Adrenal gland (tissue), 12 donors: ENCODE results near the gene CAMSAP1. TPM values are rescaled to one million over a fixed set of nuclear protein-coding genes. Genes with fewer than 3 reads are reported as not detected.

Experiments
- DNase-seq, 7 donors: peaks; one replicate each; pipeline ENCODE4 v3.0.0-alpha.2; 2019 to 2020
- H3K27ac ChIP-seq, 5 donors: fragments of 200-600 bp; sonication (generic) in 4 of 5; 1 replicate in 3 of 5; 2 replicates in 2 of 5; pipeline versions ENCODE4 v1.5.1 to v1.8.0; 2016 to 2020; ENCODE audit warnings: mild to moderate bottlenecking in 1 of 5
- H3K27me3 ChIP-seq: fragments of 200-600 bp; 2 replicates; pipeline ENCODE4 v1.8.0; 2021
- H3K36me3 ChIP-seq, 2 donors: fragments of 200-600 bp; replicated peaks in 1 of 2; 1 replicate in 1 of 2; 2 replicates in 1 of 2; pipeline versions ENCODE4 v1.5.1 to v1.8.0; 2018 to 2022
- H3K4me1 ChIP-seq, 2 donors: fragments of 200-600 bp; replicated peaks in 1 of 2; 1 replicate in 1 of 2; 2 replicates in 1 of 2; pipeline versions ENCODE4 v1.5.1 to v1.8.0; 2018 to 2021
- H3K4me3 ChIP-seq, 4 donors: fragments of 200-600 bp; sonication (generic) in 3 of 4; one replicate each; pipeline ENCODE4 v1.5.1; 2016 to 2018
- H3K9me3 ChIP-seq, 3 donors: fragments of 200-600 bp; sonication (generic) in 1 of 3; replicated peaks in 1 of 3; 1 replicate in 2 of 3; 2 replicates in 1 of 3; pipeline versions ENCODE4 v1.5.1 to v1.8.0; 2016 to 2021
- POLR2A ChIP-seq, 2 donors: fragments of 450-650 bp; IDR thresholded peaks; one replicate each; pipeline ENCODE4 v1.6.1; 2017; ENCODE audit warnings: antibody characterized with exemption in 2 of 2, mild to moderate bottlenecking in 2 of 2, moderate library complexity in 1 of 2
- WGBS, 4 donors: extraction: QIAGEN DNeasy Blood & Tissue Kit in 2 of 4; methylation state at CpG; one replicate each; pipeline versions ENCODE4 v1.1.5 to v1.1.7; 2013 to 2017; 5-methylcytosine and 5-hydroxymethylcytosine counted together
- intact Hi-C, 2 donors: fragments of 100-400 bp; cut with DNase I; formaldehyde crosslinking; loops; one replicate each; pipeline versions ENCODE4 v1.14.1 to v1.15.0; 2022 to 2023
- polyA plus RNA-seq, 3 donors: library from polyadenylated mRNA; stranded (reverse); fragments of 200-250 nt in 2 of 3; fragments of 350-450 nt in 1 of 3; fragmentation: Illumina TruSeq in 1 of 3; extraction: RNeasy Lipid Tissue Mini Kit (QIAGEN cat#74804) in 1 of 3; gene quantifications; one replicate each; pipeline ENCODE4 v1.2.3, GENCODE V29; 2013 to 2014
- total RNA-seq, 9 donors: library from RNA; depleted of rRNA in 4 of 9; stranded (reverse); fragments of >200 nt in 4 of 9; fragments of 120-200 nt in 1 of 9; fragmentation: NEBNext Ultra II Directional in 1 of 9; extraction: Animal tissue kit (Norgen Biotek cat#: 25700) in 1 of 9; gene quantifications; one replicate each; pipeline versions ENCODE4 v1.1.0 to v1.2.4, GENCODE V29; 2013 to 2023
- TF ChIP-seq, protein P1 (sequence below), 6 experiments: fragments of 450-650 bp in 4 of 6; fragments of 200-600 bp in 2 of 6; sonication (generic) in 1 of 6; IDR thresholded peaks; 1 replicate in 5 of 6; 2 replicates in 1 of 6; pipeline versions ENCODE4 v1.5.1 to v1.8.0; 2016 to 2021; ENCODE audit warnings: antibody characterized with exemption in 6 of 6, mild to moderate bottlenecking in 2 of 6, moderate library complexity in 1 of 6
- donor health status: healthy with polysubstance abuse.
- donor health status: Bipolar disorder and iron deficiency.
- donor health status: DM: yes; HTN: yes; CAD: no.
- donor health status: DM: no; HTN: no; CAD: no.
- donor health status: DM: no; HTN: no; CAD: no.
- donor health status: DM: yes; HTN: yes; CAD: no.

Gene CAMSAP1
- total and polyA plus RNA-seq, 12 donors: 4.6 to 108 (median 27.0) TPM

DNA sequence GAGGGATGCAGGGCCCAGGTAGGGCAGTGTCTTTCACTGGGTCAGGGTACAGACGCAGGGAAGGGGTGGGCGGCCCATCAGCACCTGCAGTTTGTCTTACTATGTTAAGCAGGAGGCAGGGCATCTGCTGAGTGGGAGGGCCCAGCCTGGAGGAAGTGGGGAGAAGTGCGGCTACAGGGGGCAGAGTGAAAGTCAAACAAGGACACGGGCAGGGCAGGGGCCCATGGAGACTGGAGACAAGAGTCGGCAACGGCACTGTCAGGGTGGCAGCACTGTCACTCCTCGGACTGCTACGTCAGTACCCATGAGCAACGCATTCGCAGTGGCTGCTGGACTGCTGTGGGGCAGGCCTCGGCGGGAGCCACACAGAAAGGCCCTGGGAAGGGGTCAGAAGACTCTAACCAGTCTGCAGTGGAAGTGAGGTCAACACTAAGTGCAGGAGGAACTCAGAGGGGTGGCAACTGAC lies 19.7 kb downstream of the CAMSAP1 start:
- 29 to 53% (median 44%) methylated on average over 10 to 12 of the region's 12 CpGs for WGBS, 4 donors
- H3K4me1 ChIP-seq: peaks cover 45 to 58% of the 10 kb centered on the region in 2 donors
- intact Hi-C loops: no loop called here

DNA sequence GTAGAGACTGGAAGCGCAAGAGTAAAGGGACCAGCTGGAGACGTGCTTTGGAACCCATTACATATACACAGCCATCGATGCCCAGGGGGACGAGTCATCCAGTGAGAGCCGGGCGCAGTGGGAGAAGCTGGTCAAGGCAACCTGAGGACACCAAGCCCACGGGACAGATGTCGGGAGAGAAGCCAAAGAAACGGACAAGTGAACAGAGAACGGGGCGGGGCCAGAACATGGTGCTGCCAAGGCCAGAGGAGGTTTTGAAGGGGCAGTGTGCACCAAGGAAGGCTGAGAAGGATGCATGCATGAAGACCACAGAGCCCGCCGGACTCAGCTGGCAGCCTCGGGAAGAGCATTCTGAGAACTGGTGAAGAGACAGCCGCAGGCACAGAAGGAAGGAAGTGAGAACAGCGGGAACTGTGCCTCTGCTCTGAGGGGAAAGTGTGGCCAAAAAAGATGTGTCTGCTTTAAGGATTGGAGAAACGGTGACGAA lies 20.3 kb downstream of the CAMSAP1 start:
- Histone ChIP-seq H3K27me3 (no peaks in the 10 kb centered on the region), H3K36me3 (no peaks in the 10 kb centered on the region), H3K4me3 (no peak overlapping the region), H3K27ac (peak overlapping the region in 4 of 5 donors; percentile 58 to 69 (median 62)), H3K9me3 (no peaks in the 10 kb centered on the region), H3K4me1 (peaks cover 45 to 58% of the 10 kb centered on the region in 2 donors)
- DNase-seq: peak; percentile 77 to 96 (median 92)
- intact Hi-C loops: no loop called here
- TF ChIP-seq, protein P1, sequence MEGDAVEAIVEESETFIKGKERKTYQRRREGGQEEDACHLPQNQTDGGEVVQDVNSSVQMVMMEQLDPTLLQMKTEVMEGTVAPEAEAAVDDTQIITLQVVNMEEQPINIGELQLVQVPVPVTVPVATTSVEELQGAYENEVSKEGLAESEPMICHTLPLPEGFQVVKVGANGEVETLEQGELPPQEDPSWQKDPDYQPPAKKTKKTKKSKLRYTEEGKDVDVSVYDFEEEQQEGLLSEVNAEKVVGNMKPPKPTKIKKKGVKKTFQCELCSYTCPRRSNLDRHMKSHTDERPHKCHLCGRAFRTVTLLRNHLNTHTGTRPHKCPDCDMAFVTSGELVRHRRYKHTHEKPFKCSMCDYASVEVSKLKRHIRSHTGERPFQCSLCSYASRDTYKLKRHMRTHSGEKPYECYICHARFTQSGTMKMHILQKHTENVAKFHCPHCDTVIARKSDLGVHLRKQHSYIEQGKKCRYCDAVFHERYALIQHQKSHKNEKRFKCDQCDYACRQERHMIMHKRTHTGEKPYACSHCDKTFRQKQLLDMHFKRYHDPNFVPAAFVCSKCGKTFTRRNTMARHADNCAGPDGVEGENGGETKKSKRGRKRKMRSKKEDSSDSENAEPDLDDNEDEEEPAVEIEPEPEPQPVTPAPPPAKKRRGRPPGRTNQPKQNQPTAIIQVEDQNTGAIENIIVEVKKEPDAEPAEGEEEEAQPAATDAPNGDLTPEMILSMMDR (IDR thresholded peaks at IDR 0.05): no peak
- TF ChIP-seq POLR2A (IDR thresholded peaks at IDR 0.05): peak in 1 of 2 donors; percentile 39
- 22 to 33% (median 30%) methylated on average over 18 of the region's 18 CpGs for WGBS, 4 donors

More for the DNA sequence above, 19.7 kb downstream of the CAMSAP1 start:
- TF ChIP-seq, protein P1 (IDR thresholded peaks at IDR 0.05): peak in 1 of 6 experiments; percentile 7
- TF ChIP-seq POLR2A (IDR thresholded peaks at IDR 0.05): no peak
- Histone ChIP-seq H3K27ac (peak overlapping the region in 4 of 5 donors; percentile 58 to 69 (median 62)), H3K4me3 (no peak overlapping the region), H3K27me3 (no peaks in the 10 kb centered on the region), H3K9me3 (no peaks in the 10 kb centered on the region), H3K36me3 (no peaks in the 10 kb centered on the region)
- DNase-seq: peak in 3 of 7 donors; percentile 44 to 67 (median 64)

DNA sequence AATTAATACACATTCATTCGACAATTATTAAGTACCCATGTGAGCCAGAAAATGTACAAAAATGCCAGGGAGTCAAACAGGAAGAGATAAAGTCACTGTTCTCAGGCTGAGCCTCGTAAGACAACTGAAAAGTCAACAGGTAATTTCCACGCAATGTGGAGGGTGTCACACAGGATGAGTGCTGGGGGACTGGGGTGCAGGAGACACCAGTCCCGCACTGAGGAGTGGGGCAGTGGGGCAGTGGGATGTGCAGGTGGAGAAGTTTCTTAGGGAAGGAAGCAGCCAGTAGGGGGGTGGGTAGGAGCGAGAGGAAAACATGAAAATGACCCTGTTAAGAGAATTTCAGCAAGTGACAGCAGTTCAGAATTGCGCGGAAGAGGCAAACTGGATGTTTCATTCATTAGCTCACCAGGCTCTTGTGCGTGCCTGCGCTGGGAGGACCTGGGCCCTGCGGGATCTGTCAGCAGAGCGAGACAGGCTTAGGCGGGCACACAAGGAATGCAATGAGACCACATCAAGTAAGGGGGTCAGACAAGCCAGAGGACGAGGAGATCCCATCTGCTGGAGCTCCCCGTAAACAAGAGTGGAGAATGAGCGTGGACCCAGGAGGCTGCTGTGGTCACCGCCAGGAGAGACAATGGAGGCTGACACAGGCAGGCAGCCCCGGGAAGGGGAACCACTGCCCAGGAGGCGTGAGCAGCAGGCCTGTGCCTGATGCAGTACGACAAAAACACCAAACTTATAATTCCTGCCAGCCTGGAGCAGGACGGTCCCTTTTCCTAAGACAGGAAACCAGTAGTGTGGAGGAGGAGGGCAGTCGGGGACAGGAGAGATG lies 21.0 kb downstream of the CAMSAP1 start:
- H3K36me3 ChIP-seq: no peaks in the 10 kb centered on the region
- H3K9me3 ChIP-seq: no peaks in the 10 kb centered on the region
- peak in 1 of 7 donors; percentile 46 for DNase-seq
- TF ChIP-seq POLR2A (IDR thresholded peaks at IDR 0.05): no peak
- 80 to 84% (median 82%) methylated on average over 14 to 21 of the region's 21 CpGs for WGBS, 4 donors
- intact Hi-C loops: no loop called here
- no peak overlapping the region for H3K4me3 ChIP-seq
- peaks cover 45 to 58% of the 10 kb centered on the region in 2 donors for H3K4me1 ChIP-seq
- no peaks in the 10 kb centered on the region for H3K27me3 ChIP-seq
- H3K27ac ChIP-seq: peak overlapping the region in 4 of 5 donors; percentile 50 to 69 (median 60)

DNA sequence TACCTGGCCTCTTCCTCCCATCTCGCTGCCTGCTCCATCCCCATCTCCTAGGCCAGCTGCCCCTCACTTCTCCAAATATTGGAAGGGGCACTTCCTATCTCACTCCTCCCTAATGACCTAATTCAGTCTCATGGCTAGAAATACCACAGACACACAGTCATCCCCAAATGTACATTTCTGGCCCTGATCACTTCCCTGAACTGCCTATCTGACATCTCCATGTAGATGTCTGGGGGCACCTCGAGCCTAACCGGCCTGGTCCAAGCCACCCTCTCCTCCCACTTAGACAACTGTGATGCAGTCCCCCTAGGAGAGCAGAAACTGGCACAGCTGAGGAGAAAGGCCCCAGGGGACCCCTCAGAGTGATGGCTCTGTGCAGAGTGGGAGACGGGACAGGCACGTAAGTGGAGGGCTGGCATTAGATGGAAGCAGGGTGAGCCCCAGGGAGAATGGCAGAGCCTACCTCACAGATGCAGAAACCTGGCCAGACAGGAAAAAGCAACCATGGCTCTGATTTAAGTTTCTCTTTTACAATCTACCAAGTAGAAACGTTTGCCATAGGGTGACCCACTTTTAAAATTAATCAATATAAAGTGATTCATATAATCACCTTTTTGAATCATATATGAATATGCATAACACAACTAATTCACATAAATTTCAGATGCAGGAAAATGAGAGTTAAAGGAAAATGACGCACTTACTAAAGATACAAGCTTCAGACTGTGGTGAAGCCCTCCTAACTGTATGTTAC lies 22.1 kb downstream of the CAMSAP1 start:
- peak in 1 of 7 donors; percentile 48 for DNase-seq
- peak overlapping the region in 4 of 5 donors; percentile 29 to 79 (median 58) for H3K27ac ChIP-seq
- 67 to 72% (median 71%) methylated on average over 7 of the region's 7 CpGs for WGBS, 4 donors
- intact Hi-C loops: no loop called here
- H3K9me3 ChIP-seq: no peaks in the 10 kb centered on the region
- H3K36me3 ChIP-seq: no peaks in the 10 kb centered on the region
- H3K4me3 ChIP-seq: no peak overlapping the region
- H3K4me1 ChIP-seq: peaks cover 45 to 55% of the 10 kb centered on the region in 2 donors
- TF ChIP-seq POLR2A (IDR thresholded peaks at IDR 0.05): no peak
- TF ChIP-seq, protein P1 (IDR thresholded peaks at IDR 0.05): no peak
- H3K27me3 ChIP-seq: no peaks in the 10 kb centered on the region
